Measurements from ENCODE around the gene PDHX.

PDHX gene

DNA sequence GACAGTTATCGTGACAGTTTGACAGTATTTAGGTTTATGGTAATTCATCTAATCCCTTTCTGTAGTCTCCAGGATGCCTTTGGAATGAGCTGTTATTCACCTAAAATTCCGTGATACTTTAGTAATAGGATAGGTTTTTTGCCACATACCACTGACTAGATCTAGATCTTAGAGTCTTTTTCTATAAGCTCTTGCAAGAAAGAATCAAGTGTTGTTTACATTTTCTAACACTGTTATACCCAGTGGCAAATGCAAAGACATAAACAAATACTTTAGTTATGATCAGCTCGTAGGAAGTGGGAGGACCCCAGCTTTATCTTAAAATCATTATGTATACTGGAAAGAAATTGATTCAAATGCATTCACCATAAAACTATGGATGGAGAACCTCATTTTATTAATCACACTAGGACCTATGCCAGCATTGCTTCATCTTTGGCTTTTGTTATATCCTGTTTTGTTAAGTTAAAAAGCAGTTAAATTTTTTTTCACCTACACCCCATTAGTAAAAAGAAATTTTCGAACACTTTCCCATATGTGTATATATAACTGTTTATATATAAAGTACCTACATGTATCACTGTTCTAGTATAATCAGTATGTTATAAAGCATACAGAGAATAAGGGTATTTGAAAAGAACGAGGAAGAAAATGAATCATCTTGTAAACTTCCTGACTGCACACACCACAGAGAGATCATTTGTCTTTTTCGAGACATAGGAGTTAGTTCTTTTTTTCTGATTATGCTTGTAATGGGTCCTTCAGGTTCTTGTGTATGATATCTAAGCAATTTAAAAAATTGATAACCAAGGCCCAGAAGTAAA lies 60.9 kb downstream of the PDHX start:
- TF ChIP-seq, protein P1, sequence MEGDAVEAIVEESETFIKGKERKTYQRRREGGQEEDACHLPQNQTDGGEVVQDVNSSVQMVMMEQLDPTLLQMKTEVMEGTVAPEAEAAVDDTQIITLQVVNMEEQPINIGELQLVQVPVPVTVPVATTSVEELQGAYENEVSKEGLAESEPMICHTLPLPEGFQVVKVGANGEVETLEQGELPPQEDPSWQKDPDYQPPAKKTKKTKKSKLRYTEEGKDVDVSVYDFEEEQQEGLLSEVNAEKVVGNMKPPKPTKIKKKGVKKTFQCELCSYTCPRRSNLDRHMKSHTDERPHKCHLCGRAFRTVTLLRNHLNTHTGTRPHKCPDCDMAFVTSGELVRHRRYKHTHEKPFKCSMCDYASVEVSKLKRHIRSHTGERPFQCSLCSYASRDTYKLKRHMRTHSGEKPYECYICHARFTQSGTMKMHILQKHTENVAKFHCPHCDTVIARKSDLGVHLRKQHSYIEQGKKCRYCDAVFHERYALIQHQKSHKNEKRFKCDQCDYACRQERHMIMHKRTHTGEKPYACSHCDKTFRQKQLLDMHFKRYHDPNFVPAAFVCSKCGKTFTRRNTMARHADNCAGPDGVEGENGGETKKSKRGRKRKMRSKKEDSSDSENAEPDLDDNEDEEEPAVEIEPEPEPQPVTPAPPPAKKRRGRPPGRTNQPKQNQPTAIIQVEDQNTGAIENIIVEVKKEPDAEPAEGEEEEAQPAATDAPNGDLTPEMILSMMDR (IDR thresholded peaks at IDR 0.05), result no peak
- H3K9me3 ChIP-seq (ENCODE audit: control insufficient read depth, low read length), result no peaks in the 10 kb centered on the region
- no peaks in the 10 kb centered on the region for H3K36me3 ChIP-seq (ENCODE audit: control insufficient read depth, insufficient read depth, low read length)
- no peak overlapping the region for H2AFZ ChIP-seq
- no peaks in the 10 kb centered on the region for H3K27me3 ChIP-seq (ENCODE audit: control insufficient read depth, insufficient read depth, low read length)
- no peak overlapping the region for H3K9ac ChIP-seq
- no peaks in the 10 kb centered on the region for H3K4me1 ChIP-seq
- no peaks in the 10 kb centered on the region for H3K79me2 ChIP-seq
- H3K27ac ChIP-seq, result no peak overlapping the region
- no peak overlapping the region for H3K4me2 ChIP-seq (ENCODE audit: low read length)
- no peak overlapping the region for H3K4me3 ChIP-seq (ENCODE audit: low read depth, low read length)

DNA sequence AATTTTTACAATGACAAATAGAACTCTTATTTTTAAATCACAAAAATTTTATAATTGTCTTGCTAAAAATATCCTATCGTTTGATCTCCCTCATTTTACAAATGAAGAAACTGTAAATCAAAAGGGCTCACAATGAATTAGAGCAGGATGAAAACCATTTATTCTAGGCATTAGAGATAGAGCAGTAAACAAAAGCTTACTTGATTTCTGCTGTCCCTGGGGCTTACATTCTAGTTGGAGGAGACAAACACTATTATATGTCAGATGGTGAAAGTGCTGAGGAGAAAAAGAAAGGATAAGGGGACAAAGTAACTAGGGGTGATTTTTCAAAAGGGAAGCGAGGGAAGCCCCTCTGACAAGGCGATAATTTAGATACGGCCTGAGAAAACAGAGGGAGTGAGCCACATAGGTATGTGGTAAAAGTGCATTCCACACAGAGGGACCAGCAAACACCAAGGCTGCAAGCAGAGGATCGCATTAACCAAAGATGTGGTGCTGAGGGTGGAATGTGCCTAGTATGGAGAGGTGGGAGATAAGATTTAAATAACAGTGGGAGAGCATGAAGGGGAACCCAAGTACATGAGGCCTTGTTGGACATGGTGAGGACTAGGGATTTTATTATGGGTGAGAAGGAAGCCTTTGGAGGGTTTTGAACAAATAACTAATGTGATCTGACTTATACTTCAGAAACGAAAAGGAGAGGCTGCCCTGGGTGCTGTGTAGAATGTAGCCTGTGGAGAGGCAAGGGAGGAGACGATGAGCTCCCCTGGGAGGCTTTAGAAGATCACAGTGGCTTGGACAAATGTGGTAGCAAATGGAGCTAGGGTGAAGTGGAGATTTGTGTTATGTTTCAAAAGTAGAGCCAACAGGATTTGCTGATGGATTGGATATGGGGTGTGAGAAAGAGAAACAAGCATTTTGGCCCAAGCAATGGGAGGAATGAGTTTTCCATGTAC lies 62.1 kb downstream of the PDHX start:
- Histone ChIP-seq H3K27ac (no peak overlapping the region), H3K36me3 (ENCODE audit: control insufficient read depth, insufficient read depth, low read length) (no peaks in the 10 kb centered on the region), H3K27me3 (ENCODE audit: control insufficient read depth, insufficient read depth, low read length) (no peaks in the 10 kb centered on the region), H3K4me1 (no peaks in the 10 kb centered on the region), H3K9me3 (ENCODE audit: control insufficient read depth, low read length) (no peaks in the 10 kb centered on the region), H2AFZ (no peak overlapping the region), H3K4me2 (ENCODE audit: low read length) (no peak overlapping the region), H3K79me2 (no peaks in the 10 kb centered on the region), H3K4me3 (ENCODE audit: low read depth, low read length) (no peak overlapping the region), H3K9ac (no peak overlapping the region)
- TF ChIP-seq, protein P1 (IDR thresholded peaks at IDR 0.05), result no peak

- Histone ChIP-seq H3K9ac (no peak overlapping the region), H2AFZ (no peak overlapping the region), H3K9me3 (ENCODE audit: control insufficient read depth, low read length) (no peaks in the 10 kb centered on the region), H3K4me1 (no peaks in the 10 kb centered on the region), H3K27ac (no peak overlapping the region), H3K4me2 (ENCODE audit: low read length) (no peak overlapping the region), H3K27me3 (ENCODE audit: control insufficient read depth, insufficient read depth, low read length) (no peaks in the 10 kb centered on the region), H3K79me2 (no peaks in the 10 kb centered on the region), H3K4me3 (ENCODE audit: low read depth, low read length) (no peak overlapping the region), H3K36me3 (ENCODE audit: control insufficient read depth, insufficient read depth, low read length) (no peaks in the 10 kb centered on the region)
- TF ChIP-seq, protein P1 (IDR thresholded peaks at IDR 0.05), result no peak
These were observed 68.1 kb downstream of the PDHX start for GRCh38 chr11:34984514-34984913.

DNA sequence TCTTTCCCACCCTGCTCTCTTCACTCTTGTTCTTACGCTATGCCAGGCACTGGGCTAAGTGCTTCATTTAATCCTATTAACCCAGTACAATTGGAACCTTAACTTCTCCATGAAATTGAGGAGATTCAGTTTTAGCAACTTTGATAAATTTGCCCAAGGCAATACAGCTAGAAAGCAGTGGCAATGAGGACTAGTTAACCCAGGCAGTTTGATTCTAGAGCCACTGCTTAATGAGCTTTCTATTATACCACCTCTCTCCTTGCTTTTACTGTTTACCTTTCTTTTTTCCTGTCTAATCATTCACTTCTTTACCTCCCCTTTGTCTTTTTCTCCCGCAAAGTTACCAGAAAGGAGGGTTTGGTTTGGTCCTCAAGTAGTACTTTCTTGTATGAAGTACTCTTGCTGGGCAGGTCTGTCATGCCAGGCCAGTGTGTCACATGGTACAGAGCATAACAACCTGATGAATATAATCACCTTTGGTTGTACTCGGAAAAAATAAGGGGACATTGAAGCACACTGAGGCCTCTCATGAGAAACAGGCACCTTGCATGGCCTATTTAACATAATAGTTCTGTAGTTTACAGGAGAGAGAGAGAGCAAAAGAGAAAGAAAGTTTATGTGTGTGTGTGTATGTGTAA lies 70.6 kb downstream of the PDHX start:
- TF ChIP-seq, protein P1 (IDR thresholded peaks at IDR 0.05), result no peak

More for the DNA sequence above, 70.6 kb downstream of the PDHX start:
- no peaks in the 10 kb centered on the region for H3K9me3 ChIP-seq (ENCODE audit: control insufficient read depth, low read length)
- H3K79me2 ChIP-seq, result no peaks in the 10 kb centered on the region
- H3K4me2 ChIP-seq (ENCODE audit: low read length), result no peak overlapping the region
- no peaks in the 10 kb centered on the region for H3K36me3 ChIP-seq (ENCODE audit: control insufficient read depth, insufficient read depth, low read length)
- H3K9ac ChIP-seq, result no peak overlapping the region
- H3K27me3 ChIP-seq (ENCODE audit: control insufficient read depth, insufficient read depth, low read length), result no peaks in the 10 kb centered on the region
- no peak overlapping the region for H3K27ac ChIP-seq
- no peaks in the 10 kb centered on the region for H3K4me1 ChIP-seq
- no peak overlapping the region for H3K4me3 ChIP-seq (ENCODE audit: low read depth, low read length)
- H2AFZ ChIP-seq, result no peak overlapping the region
